Activated CD4-positive, CD25-positive, alpha-beta regulatory T cell treated with anti-CD3 and anti-CD28 coated beads, Interleukin-2, amount 50 U/mL, for 16 hours (primary cell): ENCODE results near the gene ADAM15.

Experiments used
- DNase-seq: peaks from one replicate; pipeline ENCODE4 v3.0.0-alpha.2; 2020; ENCODE audit warnings: low read depth, low spot score

The ADAM15 gene

GRCh38 chr1:155030899-155031298 lies 20.2 kb upstream of the ADAM15 start:
- DNase-seq = no peak

- no peak for DNase-seq
Observed at GRCh38 chr1:155032886-155033285, 18.2 kb upstream of the ADAM15 start.

- DNase-seq = no peak
Observed at GRCh38 chr1:155033524-155033923, 17.6 kb upstream of the ADAM15 start, which contains the start of the genes DCST1 and DCST2. DCST1 (plus strand) TSS chr1:155033824; CDS start chr1:155034037, 213 bp downstream. DCST2 (minus strand) TSS chr1:155033781; CDS start chr1:155033701, 80 bp downstream.

- no peak for DNase-seq
Observed at GRCh38 chr1:155034318-155035208, 16.6 kb upstream of the ADAM15 start.

- DNase-seq = no peak
Observed at GRCh38 chr1:155035936-155036335, 15.2 kb upstream of the ADAM15 start.

- no peak for DNase-seq
Observed at GRCh38 chr1:155037043-155037442, 14.1 kb upstream of the ADAM15 start.

GRCh38 chr1:155037851-155038441 lies 13.2 kb upstream of the ADAM15 start:
- no peak for DNase-seq

- DNase-seq = no peak
Observed at GRCh38 chr1:155038602-155039307, 12.4 kb upstream of the ADAM15 start.

GRCh38 chr1:155039308-155039669 lies 11.8 kb upstream of the ADAM15 start:
- DNase-seq = no peak

- no peak for DNase-seq
Observed at GRCh38 chr1:155040358-155041093, 10.6 kb upstream of the ADAM15 start.

GRCh38 chr1:155042789-155043188 lies 8.3 kb upstream of the ADAM15 start:
- DNase-seq = no peak

GRCh38 chr1:155043301-155043702 lies 7.8 kb upstream of the ADAM15 start:
- DNase-seq = no peak

- no peak for DNase-seq
Observed at GRCh38 chr1:155043793-155044192, 7.3 kb upstream of the ADAM15 start.

GRCh38 chr1:155044365-155044764 lies 6.8 kb upstream of the ADAM15 start:
- no peak for DNase-seq

- DNase-seq = no peak
Observed at GRCh38 chr1:155044812-155045657, 6.1 kb upstream of the ADAM15 start.

GRCh38 chr1:155048449-155049334 lies 2.4 kb upstream of the ADAM15 start:
- no peak for DNase-seq

GRCh38 chr1:155049651-155050559 lies 1.2 kb upstream of the ADAM15 start:
- no peak for DNase-seq

GRCh38 chr1:155051342-155051776 lies 243 bp downstream of the ADAM15 start:
- no peak for DNase-seq
